DND-41 (cell line): ENCODE data around the gene SCGB2A2.

Experiments used
- EZH2 ChIP-seq: IDR thresholded peaks from 3 replicates; pipeline ENCODE4 v1.6.1; 2012; ENCODE audit warnings: borderline replicate concordance, low read depth, mild to moderate bottlenecking, moderate library complexity, low read length, inconsistent platforms; ENCODE audit not compliant: severe bottlenecking
- TF ChIP-seq, protein P1 (sequence below): IDR thresholded peaks from 2 replicates; pipeline ENCODE4 v1.5.1; 2012; ENCODE audit warnings: borderline replicate concordance, low read length, moderate library complexity, mild to moderate bottlenecking; ENCODE audit not compliant: poor library complexity, severe bottlenecking; ENCODE audit errors: extremely low read depth

GRCh38 chr11:62238151-62238550 is 31.8 kb upstream of the SCGB2A2 start:
- TF ChIP-seq, protein P1, sequence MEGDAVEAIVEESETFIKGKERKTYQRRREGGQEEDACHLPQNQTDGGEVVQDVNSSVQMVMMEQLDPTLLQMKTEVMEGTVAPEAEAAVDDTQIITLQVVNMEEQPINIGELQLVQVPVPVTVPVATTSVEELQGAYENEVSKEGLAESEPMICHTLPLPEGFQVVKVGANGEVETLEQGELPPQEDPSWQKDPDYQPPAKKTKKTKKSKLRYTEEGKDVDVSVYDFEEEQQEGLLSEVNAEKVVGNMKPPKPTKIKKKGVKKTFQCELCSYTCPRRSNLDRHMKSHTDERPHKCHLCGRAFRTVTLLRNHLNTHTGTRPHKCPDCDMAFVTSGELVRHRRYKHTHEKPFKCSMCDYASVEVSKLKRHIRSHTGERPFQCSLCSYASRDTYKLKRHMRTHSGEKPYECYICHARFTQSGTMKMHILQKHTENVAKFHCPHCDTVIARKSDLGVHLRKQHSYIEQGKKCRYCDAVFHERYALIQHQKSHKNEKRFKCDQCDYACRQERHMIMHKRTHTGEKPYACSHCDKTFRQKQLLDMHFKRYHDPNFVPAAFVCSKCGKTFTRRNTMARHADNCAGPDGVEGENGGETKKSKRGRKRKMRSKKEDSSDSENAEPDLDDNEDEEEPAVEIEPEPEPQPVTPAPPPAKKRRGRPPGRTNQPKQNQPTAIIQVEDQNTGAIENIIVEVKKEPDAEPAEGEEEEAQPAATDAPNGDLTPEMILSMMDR, result no peak
- no peak for TF ChIP-seq EZH2
